ENCODE data around the gene RLF. TPM values are rescaled to one million over a fixed set of nuclear protein-coding genes. Genes with fewer than 3 reads are reported as not detected.

The RLF gene
- polyA plus RNA-seq, 1 donor from 2014 or later: 8.0 TPM

Other genes starting within 250 kb of the RLF start
- gene MFSD2A, start 206.2 kb upstream of the RLF start, polyA plus RNA-seq: 1.5 TPM
- 424 TPM for gene CAP1, start 120.7 kb upstream of the RLF start, polyA plus RNA-seq
- 107 TPM for gene PPT1, start 64.1 kb upstream of the RLF start, polyA plus RNA-seq
- gene TMCO2, start 86.5 kb downstream of the RLF start, polyA plus RNA-seq: not detected
- gene ZMPSTE24, start 96.8 kb downstream of the RLF start, polyA plus RNA-seq: 22.9 TPM
- 3.0 TPM for gene COL9A2, start 155.9 kb downstream of the RLF start, polyA plus RNA-seq
- gene SMAP2, start 212.3 kb downstream of the RLF start, polyA plus RNA-seq: 624 TPM